Mesenchymal stem cell (in vitro differentiated cells and primary cell): ENCODE data around the gene PUDP.

Experiments
- DNase-seq: peaks from one replicate; pipeline ENCODE4 v3.0.0-alpha.2; 2013
- H2AFZ ChIP-seq: one replicate; pipeline ENCODE4 v1.6.1; 2013; ENCODE audit warnings: low read depth, mild to moderate bottlenecking, control low read depth, inconsistent platforms, low read length, moderate library complexity
- H2AK5ac ChIP-seq: 2 replicates; pipeline ENCODE4 v1.6.1; 2013; ENCODE audit warnings: low read length, moderate library complexity, mild to moderate bottlenecking, inconsistent platforms; ENCODE audit not compliant: severe bottlenecking
- H2BK120ac ChIP-seq: one replicate; pipeline ENCODE4 v1.6.1; 2013; ENCODE audit warnings: low read depth, mild to moderate bottlenecking, inconsistent platforms, low read length, moderate library complexity
- H2BK12ac ChIP-seq, 2 experiments: one replicate each; pipeline ENCODE4 v1.6.1; 2013; ENCODE audit warnings: inconsistent platforms in 2 of 2, low read length in 2 of 2, mild to moderate bottlenecking in 2 of 2, moderate library complexity in 2 of 2, control low read depth in 1 of 2
- H2BK15ac ChIP-seq: one replicate; pipeline ENCODE4 v1.6.1; 2013; ENCODE audit warnings: mild to moderate bottlenecking, low read depth, inconsistent platforms; ENCODE audit not compliant: poor library complexity, severe bottlenecking
- H2BK5ac ChIP-seq: 2 replicates; pipeline ENCODE4 v1.6.1; 2013; ENCODE audit warnings: low read depth, mild to moderate bottlenecking, low read length, control low read depth, inconsistent platforms; ENCODE audit not compliant: poor library complexity, severe bottlenecking
- H3K14ac ChIP-seq, 2 experiments: one replicate each; pipeline ENCODE4 v1.6.1; 2013; ENCODE audit warnings: inconsistent platforms in 2 of 2, low read length in 2 of 2, control low read depth in 1 of 2, mild to moderate bottlenecking in 1 of 2, moderate library complexity in 1 of 2
- H3K18ac ChIP-seq, 2 experiments: one replicate each; pipeline ENCODE4 v1.6.1; 2013; ENCODE audit warnings: inconsistent platforms in 2 of 2, low read length in 2 of 2, control low read depth in 1 of 2, low read depth in 1 of 2, mild to moderate bottlenecking in 1 of 2
- H3K23ac ChIP-seq, 2 experiments: one replicate each; pipeline ENCODE4 v1.6.1; 2013; ENCODE audit warnings: inconsistent platforms in 2 of 2, low read length in 2 of 2, mild to moderate bottlenecking in 2 of 2, moderate library complexity in 2 of 2, control low read depth in 1 of 2
- H3K27ac ChIP-seq: 2 replicates; pipeline ENCODE4 v1.5.1; 2013; ENCODE audit warnings: mild to moderate bottlenecking, moderate library complexity, low read length, control low read depth, inconsistent platforms; ENCODE audit not compliant: poor library complexity, severe bottlenecking
- H3K27me3 ChIP-seq, 2 experiments: 2 replicates each; pipeline versions ENCODE4 v1.6.1 to v1.7.0; 2013; ENCODE audit warnings: low read length in 2 of 2, mild to moderate bottlenecking in 2 of 2, moderate library complexity in 2 of 2, control low read depth in 1 of 2, inconsistent platforms in 1 of 2; ENCODE audit not compliant: control insufficient read depth in 1 of 2, insufficient read depth in 1 of 2
- H3K36me3 ChIP-seq, 2 experiments: 2 replicates each; pipeline versions ENCODE4 v1.6.1 to v1.7.0; 2013; ENCODE audit warnings: low read length in 2 of 2, control low read depth in 1 of 2, inconsistent platforms in 1 of 2, low read depth in 1 of 2, mild to moderate bottlenecking in 1 of 2; ENCODE audit not compliant: insufficient read depth in 2 of 2, control insufficient read depth in 1 of 2
- H3K4ac ChIP-seq, 2 experiments: one replicate each; pipeline ENCODE4 v1.6.1; 2013; ENCODE audit warnings: inconsistent platforms in 2 of 2, low read length in 2 of 2, mild to moderate bottlenecking in 2 of 2, moderate library complexity in 2 of 2, control low read depth in 1 of 2, low read depth in 1 of 2
- H3K4me1 ChIP-seq: 2 replicates; pipeline ENCODE4 v1.6.1; 2013; ENCODE audit warnings: low read depth, low read length, control low read depth; ENCODE audit not compliant: control insufficient read depth, insufficient read depth
- H3K4me2 ChIP-seq: 2 replicates; pipeline ENCODE4 v1.6.1; 2013; ENCODE audit warnings: low read length, mild to moderate bottlenecking, inconsistent platforms; ENCODE audit not compliant: poor library complexity, severe bottlenecking
- H3K4me3 ChIP-seq, 2 experiments: 2 replicates each; pipeline versions ENCODE4 v1.5.1 to v1.7.0; 2013; ENCODE audit warnings: low read length in 2 of 2, mild to moderate bottlenecking in 2 of 2, control low read depth in 1 of 2, low read depth in 1 of 2; ENCODE audit not compliant: insufficient read depth in 1 of 2
- H3K79me1 ChIP-seq: replicated peaks from 2 replicates; pipeline ENCODE4 v1.6.1; 2013; ENCODE audit warnings: mild to moderate bottlenecking, control low read depth, low read length, inconsistent platforms; ENCODE audit not compliant: poor library complexity, severe bottlenecking
- H3K9ac ChIP-seq: 2 replicates; pipeline ENCODE4 v1.7.0; 2013; ENCODE audit warnings: mild to moderate bottlenecking, low read length, moderate library complexity
- H3K9me3 ChIP-seq: 2 replicates; pipeline ENCODE4 v1.7.0; 2013; ENCODE audit warnings: mild to moderate bottlenecking, low read length; ENCODE audit not compliant: control insufficient read depth
- H4K8ac ChIP-seq: one replicate; pipeline ENCODE4 v1.6.1; 2013; ENCODE audit warnings: inconsistent platforms, mild to moderate bottlenecking, low read length, moderate library complexity
- H4K91ac ChIP-seq: one replicate; pipeline ENCODE4 v1.6.1; 2013; ENCODE audit warnings: mild to moderate bottlenecking, low read length, inconsistent platforms
- WGBS: methylation state at CpG from one replicate; pipeline ENCODE4 v1.1.7; 2013; ENCODE audit warnings: mixed read lengths; 5-methylcytosine and 5-hydroxymethylcytosine counted together

The PUDP gene

DNA sequence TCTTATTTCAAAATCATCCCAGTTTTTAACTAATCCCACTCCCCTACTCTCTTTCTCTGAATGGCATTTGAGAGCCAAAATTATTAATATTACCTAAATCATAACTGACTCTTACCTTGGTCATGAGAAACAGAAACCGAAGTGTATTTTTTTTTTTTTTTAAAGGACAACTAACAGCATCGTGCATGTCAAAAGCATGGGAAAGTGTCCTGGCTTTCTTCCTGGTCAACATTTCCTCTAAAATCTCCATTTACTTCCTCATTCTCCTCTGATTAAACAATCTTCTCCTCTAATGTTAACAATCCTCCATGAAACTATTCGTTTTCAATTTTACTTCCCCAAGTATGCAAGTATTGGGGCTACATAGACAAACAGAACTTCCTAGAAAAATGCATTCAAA lies 2.5 kb downstream of the PUDP start:
- Histone ChIP-seq H3K27ac (no peak overlapping the region), H2BK12ac (no peak overlapping the region), H3K18ac (no peak overlapping the region), H2BK15ac (no peak overlapping the region), H2AK5ac (no peak overlapping the region), H3K79me1 (peaks cover 3% of the 10 kb centered on the region), H4K91ac (no peak overlapping the region), H2BK5ac (no peak overlapping the region), H3K36me3 (peaks cover 0 to 9% of the 10 kb centered on the region in 2 experiments), H3K14ac (no peak overlapping the region), H3K4ac (no peak overlapping the region), H3K4me3 (no peak overlapping the region), H3K4me1 (peaks cover 6% of the 10 kb centered on the region), H4K8ac (no peak overlapping the region), H3K9me3 (no peaks in the 10 kb centered on the region), H2BK120ac (no peak overlapping the region), H3K9ac (peak overlapping the region; percentile 6), H2AFZ (no peak overlapping the region), H3K4me2 (no peak overlapping the region), H3K23ac (no peak overlapping the region), H3K27me3 (no peaks in the 10 kb centered on the region)
- DNase-seq: peak; percentile 18
- WGBS: 77% methylated on average over 3 of the region's 3 CpGs

DNA sequence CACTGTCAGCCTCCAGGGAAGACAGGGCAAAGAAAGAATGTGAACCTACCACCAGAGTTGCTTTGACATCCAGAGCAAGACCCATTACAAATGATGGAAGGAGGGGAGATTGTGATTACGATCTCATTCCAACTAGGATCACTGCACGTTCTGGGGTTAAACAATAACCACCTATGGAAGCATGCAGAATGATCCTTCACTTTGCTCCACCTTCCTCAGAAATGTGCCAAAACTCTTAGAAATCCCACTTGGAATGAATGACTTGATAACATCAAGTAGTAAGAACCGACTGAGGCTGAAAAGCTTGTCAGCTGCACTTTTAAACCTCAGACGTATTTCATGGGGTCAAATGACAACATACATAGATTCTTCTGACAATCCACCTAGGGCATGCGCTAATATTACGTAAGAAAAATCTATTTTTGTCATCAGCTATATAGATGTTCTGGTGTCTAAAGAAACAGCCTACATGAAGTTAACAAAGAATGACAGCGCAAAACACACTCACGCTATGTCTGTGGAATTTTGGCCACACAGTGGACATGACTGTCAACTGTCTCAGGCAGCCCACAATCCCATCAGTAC lies 3.9 kb downstream of the PUDP start:
- Histone ChIP-seq H2BK120ac (no peak overlapping the region), H2BK5ac (no peak overlapping the region), H2BK12ac (no peak overlapping the region), H4K8ac (no peak overlapping the region), H3K23ac (no peak overlapping the region), H3K9me3 (no peaks in the 10 kb centered on the region), H3K4ac (no peak overlapping the region), H3K27me3 (no peaks in the 10 kb centered on the region), H3K9ac (no peak overlapping the region), H3K14ac (no peak overlapping the region), H3K18ac (no peak overlapping the region), H3K36me3 (peaks cover 0 to 9% of the 10 kb centered on the region in 2 experiments), H2AFZ (no peak overlapping the region), H3K79me1 (peaks cover 3% of the 10 kb centered on the region), H3K4me2 (no peak overlapping the region), H3K4me1 (peaks cover 10% of the 10 kb centered on the region), H2BK15ac (no peak overlapping the region), H3K4me3 (no peak overlapping the region), H3K27ac (no peak overlapping the region), H2AK5ac (peak overlapping the region; percentile 70), H4K91ac (no peak overlapping the region)
- no peak for DNase-seq
- WGBS: 99% methylated on average over 7 of the region's 8 CpGs

DNA sequence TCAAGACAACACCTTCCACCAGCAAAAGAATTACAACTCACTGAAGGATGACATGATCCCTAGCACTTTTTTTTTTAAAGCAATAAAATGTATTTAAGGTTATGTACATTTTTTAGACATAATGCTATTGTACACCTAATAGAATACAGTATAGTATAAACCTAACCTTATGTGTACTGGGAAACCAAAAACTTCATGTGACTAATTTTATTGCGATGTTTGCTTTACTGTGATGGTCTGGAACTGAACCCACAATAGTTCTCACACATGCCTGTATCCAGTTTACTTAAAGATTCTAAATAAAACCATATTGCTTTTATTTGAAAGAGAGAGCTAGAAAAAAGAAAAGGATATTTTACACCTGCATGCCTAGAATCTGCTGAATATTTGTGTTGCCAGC lies 4.9 kb downstream of the PUDP start:
- Histone ChIP-seq H3K23ac (no peak overlapping the region), H3K4ac (no peak overlapping the region), H3K9me3 (no peaks in the 10 kb centered on the region), H2AFZ (no peak overlapping the region), H3K9ac (no peak overlapping the region), H3K79me1 (peaks cover 3% of the 10 kb centered on the region), H2AK5ac (no peak overlapping the region), H3K36me3 (peaks cover 0 to 9% of the 10 kb centered on the region in 2 experiments), H2BK15ac (no peak overlapping the region), H2BK120ac (no peak overlapping the region), H3K4me2 (no peak overlapping the region), H3K14ac (no peak overlapping the region), H4K8ac (no peak overlapping the region), H2BK5ac (no peak overlapping the region), H2BK12ac (no peak overlapping the region), H3K18ac (no peak overlapping the region), H3K27me3 (no peaks in the 10 kb centered on the region), H4K91ac (no peak overlapping the region), H3K4me1 (peaks cover 10% of the 10 kb centered on the region), H3K27ac (no peak overlapping the region), H3K4me3 (no peak overlapping the region)
- no CpG with 5 or more reads among the region's 1 CpG for WGBS
- DNase-seq: no peak

DNA sequence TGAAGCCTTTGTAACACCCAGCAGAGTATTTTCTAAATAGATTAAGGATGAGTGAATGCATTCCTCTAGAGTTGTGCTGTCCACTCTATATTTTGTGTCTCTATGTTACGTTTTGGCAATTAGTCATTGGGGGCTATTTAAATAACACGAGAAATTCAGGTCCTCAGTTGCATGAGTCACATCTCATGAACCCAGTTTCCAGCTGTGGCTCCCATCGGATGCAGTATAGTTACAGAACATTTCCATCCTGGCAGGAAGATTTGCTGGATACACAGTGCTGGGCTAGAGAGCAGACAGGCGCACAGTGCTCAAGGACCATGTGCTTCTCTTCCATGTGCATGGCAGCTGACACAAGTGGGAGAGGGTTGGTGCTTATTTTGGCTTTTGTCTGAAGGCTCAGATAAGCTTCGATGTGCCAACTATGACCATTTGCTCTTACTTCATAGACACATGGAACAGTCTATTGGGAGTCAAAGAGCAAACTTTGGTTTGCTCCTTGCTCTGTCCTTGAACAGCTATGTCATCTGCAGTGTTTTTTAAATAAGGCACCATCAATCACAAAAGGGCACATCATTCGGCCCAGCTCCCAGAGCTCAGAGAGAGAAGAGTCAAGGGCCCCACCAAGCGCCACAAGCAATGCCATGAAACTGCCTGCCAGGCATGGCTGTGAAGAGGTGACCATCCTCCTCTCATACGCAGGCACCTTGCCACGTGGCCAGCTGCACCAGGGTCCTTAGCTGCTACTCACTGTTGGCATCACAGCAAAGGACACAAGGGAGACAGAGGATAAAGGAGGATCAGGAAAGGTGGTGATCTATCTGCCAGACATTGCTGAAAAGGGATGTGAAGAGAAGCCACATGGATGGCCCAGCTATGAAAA lies 8.5 kb downstream of the PUDP start:
- Histone ChIP-seq H3K4me1 (peaks cover 7% of the 10 kb centered on the region), H2BK15ac (no peak overlapping the region), H3K23ac (no peak overlapping the region), H3K4ac (no peak overlapping the region), H3K27me3 (no peaks in the 10 kb centered on the region), H4K91ac (no peak overlapping the region), H2BK5ac (no peak overlapping the region), H3K9me3 (no peaks in the 10 kb centered on the region), H3K14ac (no peak overlapping the region), H2BK12ac (no peak overlapping the region), H3K27ac (peak overlapping the region; percentile 49), H4K8ac (no peak overlapping the region), H3K9ac (no peak overlapping the region), H3K18ac (no peak overlapping the region), H3K4me2 (no peak overlapping the region), H3K79me1 (no peaks in the 10 kb centered on the region), H2BK120ac (no peak overlapping the region), H2AFZ (no peak overlapping the region), H3K4me3 (no peak overlapping the region), H2AK5ac (no peak overlapping the region), H3K36me3 (peaks cover 0 to 9% of the 10 kb centered on the region in 2 experiments)
- DNase-seq: peak; percentile 77
- 50% methylated on average over 9 of the region's 9 CpGs for WGBS
